KMS-11 (cell line): ENCODE results near the gene ZNF396.
A peak's percentile ranks its signal among the peaks of the same experiment; 100 is the strongest.

Experiments
- H2AFZ ChIP-seq: fragments of 200-600 bp; sonication (generic); 2 replicates; pipeline ENCODE4 v1.6.1; 2016; ENCODE audit warnings: antibody characterized with exemption, mixed run types, low read depth
- H3K27ac ChIP-seq: fragments of 200-600 bp; sonication (generic); 2 replicates; pipeline ENCODE4 v1.6.1; 2016; ENCODE audit warnings: mild to moderate bottlenecking, mixed run types
- H3K27me3 ChIP-seq: fragments of 200-600 bp; sonication (generic); 2 replicates; pipeline ENCODE4 v1.6.1; 2017; ENCODE audit warnings: mild to moderate bottlenecking, low read depth, mixed run types, moderate library complexity; ENCODE audit not compliant: insufficient read depth
- H3K36me3 ChIP-seq: fragments of 200-600 bp; sonication (generic); 2 replicates; pipeline ENCODE4 v1.6.1; 2017; ENCODE audit warnings: mild to moderate bottlenecking, mixed run types; ENCODE audit not compliant: insufficient read depth
- H3K4me1 ChIP-seq: fragments of 200-600 bp; sonication (generic); 2 replicates; pipeline ENCODE4 v1.6.1; 2016; ENCODE audit warnings: mild to moderate bottlenecking, low read depth, mixed run types; ENCODE audit not compliant: poor library complexity, severe bottlenecking
- H3K4me2 ChIP-seq: fragments of 200-600 bp; sonication (generic); 2 replicates; pipeline ENCODE4 v1.7.0; 2016; ENCODE audit warnings: mild to moderate bottlenecking, mixed run types
- H3K4me3 ChIP-seq: fragments of 200-600 bp; sonication (generic); IDR thresholded peaks from 2 replicates; pipeline ENCODE4 v1.6.1; 2017; ENCODE audit warnings: low read depth, low read length, mixed read lengths; ENCODE audit not compliant: insufficient read depth
- H3K79me2 ChIP-seq: fragments of 200-600 bp; sonication (generic); 2 replicates; pipeline ENCODE4 v1.6.1; 2016; ENCODE audit warnings: low read depth, mixed run types; ENCODE audit not compliant: insufficient read depth
- H3K9ac ChIP-seq: fragments of 200-600 bp; sonication (generic); 2 replicates; pipeline ENCODE4 v1.6.1; 2016; ENCODE audit warnings: mild to moderate bottlenecking, mixed run types
- H4K20me1 ChIP-seq: fragments of 200-600 bp; sonication (generic); 2 replicates; pipeline ENCODE4 v1.6.1; 2016; ENCODE audit warnings: mild to moderate bottlenecking, mixed run types; ENCODE audit not compliant: insufficient read depth
- TF ChIP-seq, protein P1 (sequence below): fragments of 200-600 bp; sonication (generic); conservative IDR thresholded peaks from 2 replicates; pipeline ENCODE4 v1.6.1; 2017; ENCODE audit warnings: low read depth, mild to moderate bottlenecking, antibody characterized with exemption, low read length, moderate library complexity, mixed read lengths

The ZNF396 gene

DNA sequence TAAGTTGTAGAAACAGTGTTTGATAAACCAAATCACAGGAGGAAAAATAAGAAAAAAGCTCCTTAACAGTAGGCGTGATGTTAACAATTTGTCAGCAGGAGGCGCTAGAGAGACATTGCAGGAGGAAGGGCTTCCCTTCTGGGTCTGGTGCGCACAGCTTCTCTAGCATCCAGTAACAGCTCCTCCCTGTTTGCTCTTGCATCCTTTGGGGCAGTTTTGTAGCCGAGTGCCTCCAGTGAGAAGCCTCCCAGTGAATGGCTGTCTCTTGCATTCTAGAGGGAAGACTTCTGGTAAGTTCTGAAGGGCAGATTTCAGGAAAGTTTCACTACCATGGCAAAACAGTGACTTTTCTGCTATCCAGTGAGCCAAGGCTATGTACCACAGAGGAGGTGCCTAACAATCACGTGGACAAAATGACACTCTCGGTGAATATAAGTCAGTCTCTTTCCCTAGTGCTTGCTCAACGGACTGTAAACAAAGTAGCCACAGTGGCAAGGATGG lies 9.5 kb upstream of the ZNF396 start:
- TF ChIP-seq, protein P1, sequence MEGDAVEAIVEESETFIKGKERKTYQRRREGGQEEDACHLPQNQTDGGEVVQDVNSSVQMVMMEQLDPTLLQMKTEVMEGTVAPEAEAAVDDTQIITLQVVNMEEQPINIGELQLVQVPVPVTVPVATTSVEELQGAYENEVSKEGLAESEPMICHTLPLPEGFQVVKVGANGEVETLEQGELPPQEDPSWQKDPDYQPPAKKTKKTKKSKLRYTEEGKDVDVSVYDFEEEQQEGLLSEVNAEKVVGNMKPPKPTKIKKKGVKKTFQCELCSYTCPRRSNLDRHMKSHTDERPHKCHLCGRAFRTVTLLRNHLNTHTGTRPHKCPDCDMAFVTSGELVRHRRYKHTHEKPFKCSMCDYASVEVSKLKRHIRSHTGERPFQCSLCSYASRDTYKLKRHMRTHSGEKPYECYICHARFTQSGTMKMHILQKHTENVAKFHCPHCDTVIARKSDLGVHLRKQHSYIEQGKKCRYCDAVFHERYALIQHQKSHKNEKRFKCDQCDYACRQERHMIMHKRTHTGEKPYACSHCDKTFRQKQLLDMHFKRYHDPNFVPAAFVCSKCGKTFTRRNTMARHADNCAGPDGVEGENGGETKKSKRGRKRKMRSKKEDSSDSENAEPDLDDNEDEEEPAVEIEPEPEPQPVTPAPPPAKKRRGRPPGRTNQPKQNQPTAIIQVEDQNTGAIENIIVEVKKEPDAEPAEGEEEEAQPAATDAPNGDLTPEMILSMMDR = peak; percentile 95
- H3K4me2 ChIP-seq = no peak overlapping the region
- no peaks in the 10 kb centered on the region for H3K4me1 ChIP-seq
- H3K9ac ChIP-seq = no peak overlapping the region
- no peak overlapping the region for H3K27ac ChIP-seq
- no peaks in the 10 kb centered on the region for H3K27me3 ChIP-seq
- H4K20me1 ChIP-seq = no peaks in the 10 kb centered on the region
- no peak overlapping the region for H3K4me3 ChIP-seq
- no peaks in the 10 kb centered on the region for H3K79me2 ChIP-seq
- peak overlapping the region; percentile 27; the same call in 1 of the 2 replicates for H2AFZ ChIP-seq
- no peaks in the 10 kb centered on the region for H3K36me3 ChIP-seq

DNA sequence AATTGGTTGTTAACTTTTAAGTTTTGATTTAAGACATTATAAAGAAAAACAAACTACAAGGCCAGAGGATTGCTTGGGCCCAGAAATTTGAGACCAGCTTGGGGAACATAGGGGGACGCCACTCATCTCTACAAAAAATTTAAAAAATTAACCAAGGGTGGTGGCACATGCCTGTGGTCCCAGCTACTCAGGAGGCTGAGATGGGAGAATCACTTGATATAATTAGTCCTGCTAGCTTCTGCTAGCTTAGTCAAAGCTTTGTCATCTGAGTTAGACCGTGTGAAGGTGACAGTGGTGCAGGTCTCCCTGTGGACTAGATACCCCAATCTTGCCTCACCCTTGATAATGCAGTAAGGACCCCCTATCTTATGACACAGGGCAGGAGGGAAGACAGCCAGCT lies 6.0 kb upstream of the ZNF396 start:
- no peaks in the 10 kb centered on the region for H3K36me3 ChIP-seq
- H3K4me3 ChIP-seq = no peak overlapping the region
- H3K27me3 ChIP-seq = no peaks in the 10 kb centered on the region
- no peaks in the 10 kb centered on the region for H4K20me1 ChIP-seq
- no peak overlapping the region for H2AFZ ChIP-seq
- H3K4me2 ChIP-seq = no peak overlapping the region
- no peak overlapping the region for H3K9ac ChIP-seq
- H3K27ac ChIP-seq = no peak overlapping the region
- TF ChIP-seq, protein P1 = no peak
- no peaks in the 10 kb centered on the region for H3K79me2 ChIP-seq
- H3K4me1 ChIP-seq = no peaks in the 10 kb centered on the region

DNA sequence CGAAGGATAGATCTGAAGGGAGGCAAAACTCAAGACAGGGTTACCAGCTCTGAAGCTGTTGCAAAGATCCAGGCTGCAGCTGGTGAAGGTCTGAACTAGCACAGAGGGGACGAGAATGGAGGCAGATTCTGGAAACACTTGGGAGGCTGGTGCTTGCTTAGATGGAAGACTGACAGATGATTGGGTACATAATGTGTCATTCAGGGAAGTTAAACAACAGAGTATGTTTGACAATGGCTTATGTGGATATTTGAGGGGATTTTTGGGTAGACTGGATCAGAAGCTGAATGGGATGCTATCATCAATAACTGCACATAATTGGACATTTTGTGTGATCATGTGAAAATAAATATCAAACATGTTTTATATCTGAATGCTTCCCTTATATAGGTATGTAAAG lies 2.3 kb upstream of the ZNF396 start:
- Histone ChIP-seq H3K4me1 (no peaks in the 10 kb centered on the region), H3K9ac (no peak overlapping the region), H2AFZ (no peak overlapping the region), H4K20me1 (no peaks in the 10 kb centered on the region), H3K36me3 (no peaks in the 10 kb centered on the region), H3K4me2 (no peak overlapping the region), H3K27me3 (no peaks in the 10 kb centered on the region), H3K79me2 (no peaks in the 10 kb centered on the region), H3K4me3 (no peak overlapping the region), H3K27ac (no peak overlapping the region)
- TF ChIP-seq, protein P1 = no peak

DNA sequence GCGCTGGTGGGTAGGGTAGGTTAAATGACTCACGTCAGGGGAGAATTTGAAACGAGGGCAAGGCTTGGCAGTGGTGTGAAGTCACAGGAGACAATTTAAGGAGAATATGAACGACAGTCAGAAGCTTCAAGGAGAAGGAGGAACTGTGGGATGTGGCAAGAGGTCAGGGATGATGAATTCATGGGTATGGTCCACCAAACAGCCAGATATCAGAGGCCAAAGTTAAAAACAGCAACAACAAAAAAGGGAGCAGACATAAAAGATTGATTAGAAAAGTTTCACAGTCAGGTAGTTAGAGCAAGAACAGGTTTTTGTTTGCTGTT lies 1.4 kb upstream of the ZNF396 start:
- no peak overlapping the region for H3K4me3 ChIP-seq
- no peaks in the 10 kb centered on the region for H3K4me1 ChIP-seq
- no peaks in the 10 kb centered on the region for H4K20me1 ChIP-seq
- no peak overlapping the region for H2AFZ ChIP-seq
- no peaks in the 10 kb centered on the region for H3K27me3 ChIP-seq
- TF ChIP-seq, protein P1 = no peak
- H3K27ac ChIP-seq = no peak overlapping the region
- H3K79me2 ChIP-seq = no peaks in the 10 kb centered on the region
- H3K9ac ChIP-seq = no peak overlapping the region
- H3K36me3 ChIP-seq = no peaks in the 10 kb centered on the region
- no peak overlapping the region for H3K4me2 ChIP-seq
